ENCODE measurements around the gene SUN2. TPM values are rescaled to one million over a fixed set of nuclear protein-coding genes. Genes with fewer than 3 reads are reported as not detected.
"Not testable (repeated sequence)": the region's sequence is repeated elsewhere in the genome, so short reads cannot be mapped to it uniquely, and the experiment has no call there.

Gene SUN2
- 100 to 1,000 TPM in 1 of 2 donors, 10 to 100 TPM in 1; 99.3 to 174 TPM for total RNA-seq
- polyA plus RNA-seq (ENCODE audit: insufficient read length in 6 of 6), result 10 to 100 TPM; 58.1 to 74.5 (median 66.8) TPM
- long read RNA-seq, donor 1, partial matches to known transcripts, result 74 of 82 reads
- long read RNA-seq, donor 1, other reads (novel, unspliced or antisense), result 8 of 82 reads
- long read RNA-seq, donor 2, partial matches to known transcripts, result 67 of 68 reads
- long read RNA-seq, donor 2, other reads (novel, unspliced or antisense), result 0 of 68 reads
- long read RNA-seq, donor 3, partial matches to known transcripts, result 0 of 6 reads
- long read RNA-seq, donor 3, other reads (novel, unspliced or antisense), result 6 of 6 reads
- long read RNA-seq, donor 4, partial matches to known transcripts, result 1 of 6 reads
- long read RNA-seq, donor 4, other reads (novel, unspliced or antisense), result 5 of 6 reads
- long read RNA-seq, donor 5, partial matches to known transcripts, result 0 of 8 reads
- long read RNA-seq, donor 5, other reads (novel, unspliced or antisense), result 7 of 8 reads
- long read RNA-seq, donor 6, result 0 reads
- long read RNA-seq, donor 7, partial matches to known transcripts, result 25 of 32 reads
- long read RNA-seq, donor 7, other reads (novel, unspliced or antisense), result 7 of 32 reads
- long read RNA-seq, donor 8, partial matches to known transcripts, result 58 of 58 reads
- long read RNA-seq, donor 8, other reads (novel, unspliced or antisense), result 0 of 58 reads
- long read RNA-seq, donor 9, result 0 reads
- long read RNA-seq, donor 10, partial matches to known transcripts, result 1 of 5 reads
- long read RNA-seq, donor 10, other reads (novel, unspliced or antisense), result 4 of 5 reads
- long read RNA-seq, donor 11, partial matches to known transcripts, result 0 of 1 reads
- long read RNA-seq, donor 11, other reads (novel, unspliced or antisense), result 0 of 1 reads
- long read RNA-seq, donor 12, partial matches to known transcripts, result 0 of 6 reads
- long read RNA-seq, donor 12, other reads (novel, unspliced or antisense), result 5 of 6 reads

GRCh38 chr22:38755911-38756532, at the start of gene SUN2:
TSS of gene SUN2 (minus strand) at chr22:38755998. CDS start at chr22:38752628, 3,370 bp downstream.
- TF ChIP-seq, protein P1, sequence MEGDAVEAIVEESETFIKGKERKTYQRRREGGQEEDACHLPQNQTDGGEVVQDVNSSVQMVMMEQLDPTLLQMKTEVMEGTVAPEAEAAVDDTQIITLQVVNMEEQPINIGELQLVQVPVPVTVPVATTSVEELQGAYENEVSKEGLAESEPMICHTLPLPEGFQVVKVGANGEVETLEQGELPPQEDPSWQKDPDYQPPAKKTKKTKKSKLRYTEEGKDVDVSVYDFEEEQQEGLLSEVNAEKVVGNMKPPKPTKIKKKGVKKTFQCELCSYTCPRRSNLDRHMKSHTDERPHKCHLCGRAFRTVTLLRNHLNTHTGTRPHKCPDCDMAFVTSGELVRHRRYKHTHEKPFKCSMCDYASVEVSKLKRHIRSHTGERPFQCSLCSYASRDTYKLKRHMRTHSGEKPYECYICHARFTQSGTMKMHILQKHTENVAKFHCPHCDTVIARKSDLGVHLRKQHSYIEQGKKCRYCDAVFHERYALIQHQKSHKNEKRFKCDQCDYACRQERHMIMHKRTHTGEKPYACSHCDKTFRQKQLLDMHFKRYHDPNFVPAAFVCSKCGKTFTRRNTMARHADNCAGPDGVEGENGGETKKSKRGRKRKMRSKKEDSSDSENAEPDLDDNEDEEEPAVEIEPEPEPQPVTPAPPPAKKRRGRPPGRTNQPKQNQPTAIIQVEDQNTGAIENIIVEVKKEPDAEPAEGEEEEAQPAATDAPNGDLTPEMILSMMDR (IDR thresholded peaks at IDR 0.05), result no peak
- peak within 1 kb of the TSS; percentile 52 to 56 for H3K4me3 ChIP-seq
- peaks cover 16 to 58% of the 10 kb centered on the region in 2 donors for H3K4me1 ChIP-seq
- DNase-seq (peak; percentile 81 to 97 (median 94)), ATAC-seq (peak; percentile 80)
- peak within 1 kb of the TSS; percentile 93 to 95 for H3K27ac ChIP-seq
- H3K36me3 ChIP-seq, result peaks cover 0 to 20% of the 10 kb centered on the region in 2 donors
- no peaks in the 10 kb centered on the region for H3K27me3 ChIP-seq
- no peaks in the 10 kb centered on the region for H3K9me3 ChIP-seq
- intact Hi-C loops (cut with DNase I), result no loop called here

DNA sequence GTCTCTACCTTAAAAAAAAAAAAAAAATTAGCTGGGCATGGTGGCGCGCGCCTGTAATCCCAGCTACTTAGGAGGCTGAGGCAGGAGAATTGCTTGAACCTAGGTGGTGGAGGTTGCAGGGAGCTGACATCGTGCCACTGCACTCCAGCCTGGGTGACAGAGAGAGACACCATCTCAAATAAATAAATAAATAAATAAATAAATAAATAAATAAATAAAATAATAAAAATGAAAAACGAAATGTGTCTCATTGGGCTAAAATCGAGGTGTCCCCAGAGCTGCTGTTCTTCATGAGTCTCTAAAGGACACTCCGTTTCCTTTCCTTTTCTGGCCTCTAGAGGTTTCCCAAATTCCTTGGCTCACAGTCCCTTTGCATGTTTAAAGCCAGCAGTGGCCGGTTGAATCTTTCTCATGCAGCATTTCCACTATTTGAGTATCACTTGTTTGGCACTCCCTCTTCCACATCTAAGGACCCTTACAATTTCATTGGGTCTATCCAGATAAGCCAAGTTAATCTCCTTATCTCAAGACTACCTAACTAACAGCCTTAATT, 49.3 kb upstream of the SUN2 start:
- H3K9me3 ChIP-seq; DNase-seq; intact Hi-C loops (cut with DNase I); H3K4me1 ChIP-seq; H3K27ac ChIP-seq; H3K4me3 ChIP-seq; ATAC-seq; H3K36me3 ChIP-seq: not testable (repeated sequence)
- H3K27me3 ChIP-seq, result peaks cover 0 to 17% of the 10 kb centered on the region in 2 donors

DNA sequence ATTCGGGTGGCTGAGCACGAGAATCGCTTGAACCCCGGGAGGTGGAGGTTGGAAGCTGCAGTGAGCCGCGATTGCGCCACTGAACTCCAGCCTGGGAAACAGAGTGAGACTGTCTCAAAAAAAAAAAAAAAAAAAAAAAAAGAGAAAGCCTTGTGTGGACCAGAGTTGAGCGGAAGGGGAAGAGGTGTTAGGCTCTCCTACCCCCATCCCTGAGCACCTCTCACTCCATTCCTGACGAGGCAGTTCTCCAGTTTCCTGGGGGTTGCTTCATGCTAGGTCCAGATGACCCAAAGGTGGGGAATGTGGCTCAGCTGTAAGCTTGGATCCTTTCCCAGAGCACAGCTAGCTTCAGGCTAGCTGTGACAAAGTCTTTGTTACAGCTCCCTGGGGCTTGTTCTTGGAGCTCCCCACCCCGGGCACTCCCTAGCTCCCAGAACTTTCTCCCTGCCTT, 46.9 kb upstream of the SUN2 start:
- no peak overlapping the region for H3K27ac ChIP-seq
- peaks cover 0 to 35% of the 10 kb centered on the region in 2 donors for H3K27me3 ChIP-seq
- H3K4me3 ChIP-seq, result no peak overlapping the region
- DNase-seq (peak in 2 of 4 donors; percentile 66 to 88), ATAC-seq (peak; percentile 79)
- H3K36me3 ChIP-seq, result no peaks in the 10 kb centered on the region
- intact Hi-C loops (cut with DNase I), result no loop called here
- TF ChIP-seq, protein P1 (IDR thresholded peaks at IDR 0.05), result no peak
- H3K9me3 ChIP-seq, result no peaks in the 10 kb centered on the region
- H3K4me1 ChIP-seq, result no peaks in the 10 kb centered on the region

DNA sequence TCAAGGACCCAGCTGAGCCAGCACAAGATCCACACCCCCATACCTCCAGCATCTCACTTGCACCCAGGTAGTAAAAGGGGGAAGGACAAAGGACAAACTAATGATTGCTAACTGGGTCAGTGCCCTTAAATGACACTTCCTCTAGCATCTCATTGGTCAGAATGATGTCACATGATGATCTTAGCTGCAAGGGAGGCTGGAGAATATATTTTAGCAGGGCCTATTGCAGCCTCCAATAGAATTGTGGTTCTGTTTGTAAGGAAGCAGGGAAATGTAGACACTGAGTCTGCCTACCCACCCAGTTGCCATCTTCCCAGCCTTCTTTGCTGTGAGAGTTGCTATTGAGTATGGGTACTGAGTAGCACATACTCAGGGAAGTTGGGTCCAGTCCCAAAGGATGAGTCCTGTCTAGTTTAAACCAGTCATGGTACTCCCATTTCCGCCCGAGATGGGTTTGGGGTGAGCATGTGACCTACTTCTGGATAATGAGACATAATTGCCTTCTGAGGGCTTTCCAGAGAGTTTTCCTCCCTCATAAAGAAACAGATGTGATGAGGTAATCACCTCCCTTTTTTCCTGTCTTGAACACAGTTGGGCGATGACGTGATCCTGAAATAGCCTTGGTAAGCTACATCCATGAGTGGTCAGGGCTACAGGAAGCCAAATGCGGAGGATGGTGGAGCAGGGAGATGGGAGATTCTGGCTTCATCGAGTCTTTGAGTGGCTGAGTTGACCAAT, 43.6 kb upstream of the SUN2 start:
- DNase-seq, result no peak
- H3K9me3 ChIP-seq, result no peaks in the 10 kb centered on the region
- intact Hi-C loops (cut with DNase I), result no loop called here
- no peaks in the 10 kb centered on the region for H3K4me1 ChIP-seq
- H3K4me3 ChIP-seq, result no peak overlapping the region
- H3K36me3 ChIP-seq, result no peaks in the 10 kb centered on the region
- peaks cover 0 to 58% of the 10 kb centered on the region in 2 donors for H3K27me3 ChIP-seq
- TF ChIP-seq, protein P1 (IDR thresholded peaks at IDR 0.05), result no peak
- ATAC-seq, result no peak
- no peak overlapping the region for H3K27ac ChIP-seq
